ENCODE data around the gene SMARCD3.

The SMARCD3 gene

DNA sequence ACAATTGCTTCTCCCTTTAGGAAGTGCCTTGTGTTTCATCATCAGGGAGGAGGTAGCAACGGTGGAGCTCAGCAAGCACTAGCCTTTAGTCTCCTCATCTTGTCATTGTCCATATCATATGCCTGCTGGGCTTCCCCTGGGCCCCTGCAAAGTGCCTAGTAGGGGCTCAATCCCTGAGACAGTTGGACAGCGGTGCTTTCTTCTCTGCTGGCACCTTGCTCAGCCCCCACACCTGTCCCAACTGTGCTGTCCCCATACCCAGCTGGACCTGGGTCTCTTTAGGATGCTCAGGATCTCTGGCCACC, 5.5 kb downstream of the SMARCD3 start:
- Histone ChIP-seq H3K27ac (replicated peaks) (no peak overlapping the region), H3K27me3 (ENCODE audit: insufficient read depth, poor library complexity, severe bottlenecking) (peaks cover 33% of the 10 kb centered on the region), H3K4me3 (replicated peaks; ENCODE audit: insufficient read depth, low read length) (no peak overlapping the region)
- TF ChIP-seq POLR2AphosphoS5 (IDR thresholded peaks at IDR 0.05; ENCODE audit: low read depth) = no peak
- TF ChIP-seq, protein P1, sequence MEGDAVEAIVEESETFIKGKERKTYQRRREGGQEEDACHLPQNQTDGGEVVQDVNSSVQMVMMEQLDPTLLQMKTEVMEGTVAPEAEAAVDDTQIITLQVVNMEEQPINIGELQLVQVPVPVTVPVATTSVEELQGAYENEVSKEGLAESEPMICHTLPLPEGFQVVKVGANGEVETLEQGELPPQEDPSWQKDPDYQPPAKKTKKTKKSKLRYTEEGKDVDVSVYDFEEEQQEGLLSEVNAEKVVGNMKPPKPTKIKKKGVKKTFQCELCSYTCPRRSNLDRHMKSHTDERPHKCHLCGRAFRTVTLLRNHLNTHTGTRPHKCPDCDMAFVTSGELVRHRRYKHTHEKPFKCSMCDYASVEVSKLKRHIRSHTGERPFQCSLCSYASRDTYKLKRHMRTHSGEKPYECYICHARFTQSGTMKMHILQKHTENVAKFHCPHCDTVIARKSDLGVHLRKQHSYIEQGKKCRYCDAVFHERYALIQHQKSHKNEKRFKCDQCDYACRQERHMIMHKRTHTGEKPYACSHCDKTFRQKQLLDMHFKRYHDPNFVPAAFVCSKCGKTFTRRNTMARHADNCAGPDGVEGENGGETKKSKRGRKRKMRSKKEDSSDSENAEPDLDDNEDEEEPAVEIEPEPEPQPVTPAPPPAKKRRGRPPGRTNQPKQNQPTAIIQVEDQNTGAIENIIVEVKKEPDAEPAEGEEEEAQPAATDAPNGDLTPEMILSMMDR (IDR thresholded peaks at IDR 0.05; ENCODE audit: insufficient read depth, low read length) = no peak
- TF ChIP-seq, protein P2, sequence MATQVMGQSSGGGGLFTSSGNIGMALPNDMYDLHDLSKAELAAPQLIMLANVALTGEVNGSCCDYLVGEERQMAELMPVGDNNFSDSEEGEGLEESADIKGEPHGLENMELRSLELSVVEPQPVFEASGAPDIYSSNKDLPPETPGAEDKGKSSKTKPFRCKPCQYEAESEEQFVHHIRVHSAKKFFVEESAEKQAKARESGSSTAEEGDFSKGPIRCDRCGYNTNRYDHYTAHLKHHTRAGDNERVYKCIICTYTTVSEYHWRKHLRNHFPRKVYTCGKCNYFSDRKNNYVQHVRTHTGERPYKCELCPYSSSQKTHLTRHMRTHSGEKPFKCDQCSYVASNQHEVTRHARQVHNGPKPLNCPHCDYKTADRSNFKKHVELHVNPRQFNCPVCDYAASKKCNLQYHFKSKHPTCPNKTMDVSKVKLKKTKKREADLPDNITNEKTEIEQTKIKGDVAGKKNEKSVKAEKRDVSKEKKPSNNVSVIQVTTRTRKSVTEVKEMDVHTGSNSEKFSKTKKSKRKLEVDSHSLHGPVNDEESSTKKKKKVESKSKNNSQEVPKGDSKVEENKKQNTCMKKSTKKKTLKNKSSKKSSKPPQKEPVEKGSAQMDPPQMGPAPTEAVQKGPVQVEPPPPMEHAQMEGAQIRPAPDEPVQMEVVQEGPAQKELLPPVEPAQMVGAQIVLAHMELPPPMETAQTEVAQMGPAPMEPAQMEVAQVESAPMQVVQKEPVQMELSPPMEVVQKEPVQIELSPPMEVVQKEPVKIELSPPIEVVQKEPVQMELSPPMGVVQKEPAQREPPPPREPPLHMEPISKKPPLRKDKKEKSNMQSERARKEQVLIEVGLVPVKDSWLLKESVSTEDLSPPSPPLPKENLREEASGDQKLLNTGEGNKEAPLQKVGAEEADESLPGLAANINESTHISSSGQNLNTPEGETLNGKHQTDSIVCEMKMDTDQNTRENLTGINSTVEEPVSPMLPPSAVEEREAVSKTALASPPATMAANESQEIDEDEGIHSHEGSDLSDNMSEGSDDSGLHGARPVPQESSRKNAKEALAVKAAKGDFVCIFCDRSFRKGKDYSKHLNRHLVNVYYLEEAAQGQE (IDR thresholded peaks at IDR 0.05; ENCODE audit: insufficient replicate concordance, low read depth) = no peak
- TF ChIP-seq GABPA (IDR thresholded peaks at IDR 0.05; ENCODE audit: low read depth) = no peak
- no peak for TF ChIP-seq SPI1 (IDR thresholded peaks at IDR 0.05; ENCODE audit: borderline replicate concordance, low read depth)
- no peak for DNase-seq (ENCODE audit: low read depth in 1 of 2, low spot score in 1 of 2)

DNA sequence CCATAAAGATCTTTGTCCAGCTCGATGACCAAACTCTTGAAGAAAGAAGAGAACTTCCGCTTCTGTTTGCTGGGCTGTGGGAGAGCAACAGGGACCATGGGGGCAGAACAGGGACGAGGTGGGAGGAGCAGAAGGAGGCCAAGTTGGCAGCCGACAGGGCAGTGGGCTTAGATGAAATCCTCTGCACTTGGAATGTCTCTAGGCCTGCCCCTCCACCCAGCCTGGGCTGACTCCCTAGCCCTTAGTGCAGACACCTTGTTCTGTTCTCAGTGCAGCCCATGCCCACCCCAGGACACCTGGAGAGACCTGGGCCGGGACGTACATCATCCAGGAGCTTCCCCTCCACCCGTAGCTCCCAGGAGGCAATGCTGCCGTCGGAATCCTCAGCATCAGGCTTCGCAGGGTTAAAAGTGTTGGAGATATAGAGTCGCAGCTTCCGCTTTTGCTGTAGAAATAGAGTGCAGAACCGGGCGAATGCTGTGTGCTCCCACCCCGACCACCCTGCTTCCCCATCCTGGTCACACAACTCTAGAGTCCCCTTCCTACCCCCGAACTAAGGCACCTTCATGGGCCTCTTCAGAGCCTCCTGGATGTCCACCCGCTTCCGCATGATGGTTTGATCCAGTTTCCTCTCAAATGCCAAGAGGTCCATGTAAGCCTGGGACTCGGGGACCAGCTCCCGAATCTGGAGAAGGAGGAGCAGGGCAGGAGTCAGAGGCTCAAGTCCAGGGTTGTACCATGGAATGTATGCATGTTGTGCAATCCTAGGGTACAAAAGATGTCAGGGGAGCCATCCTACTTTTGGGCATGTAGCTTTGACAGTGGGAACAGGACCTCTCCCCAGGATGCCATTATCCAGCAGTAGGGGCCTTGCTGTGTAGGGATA, 6.1 kb downstream of the SMARCD3 start:
- DNase-seq (ENCODE audit: low read depth in 1 of 2, low spot score in 1 of 2) = no peak
- TF ChIP-seq GABPA (IDR thresholded peaks at IDR 0.05; ENCODE audit: low read depth) (no peak), POLR2AphosphoS5 (IDR thresholded peaks at IDR 0.05; ENCODE audit: low read depth) (no peak), SPI1 (IDR thresholded peaks at IDR 0.05; ENCODE audit: borderline replicate concordance, low read depth) (no peak)
- TF ChIP-seq, protein P1 (IDR thresholded peaks at IDR 0.05; ENCODE audit: insufficient read depth, low read length) = no peak
- TF ChIP-seq, protein P2 (IDR thresholded peaks at IDR 0.05; ENCODE audit: insufficient replicate concordance, low read depth) = no peak
- Histone ChIP-seq H3K4me3 (replicated peaks; ENCODE audit: insufficient read depth, low read length) (no peak overlapping the region), H3K27ac (replicated peaks) (no peak overlapping the region), H3K27me3 (ENCODE audit: insufficient read depth, poor library complexity, severe bottlenecking) (peaks cover 27% of the 10 kb centered on the region)

DNA sequence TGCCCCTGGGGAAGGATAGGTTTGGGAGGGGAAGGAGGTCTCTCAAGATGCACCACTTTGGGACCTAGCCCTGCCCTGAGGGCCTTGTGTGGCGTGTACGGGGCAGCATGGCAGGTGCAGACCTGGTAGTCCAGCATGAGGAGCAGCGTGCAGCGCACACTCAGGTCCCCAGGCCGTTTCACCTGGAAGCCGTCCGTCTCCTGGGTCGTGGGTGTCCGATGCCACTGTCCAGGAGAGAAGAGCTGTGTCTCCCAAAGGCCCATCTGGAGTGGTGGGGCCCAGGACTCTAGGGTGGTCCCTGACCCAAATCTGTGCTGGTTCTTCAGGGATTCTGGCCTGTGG, 6.8 kb downstream of the SMARCD3 start:
- no peak for TF ChIP-seq GABPA (IDR thresholded peaks at IDR 0.05; ENCODE audit: low read depth)
- TF ChIP-seq, protein P2 (IDR thresholded peaks at IDR 0.05; ENCODE audit: insufficient replicate concordance, low read depth) = no peak
- no peak for TF ChIP-seq POLR2AphosphoS5 (IDR thresholded peaks at IDR 0.05; ENCODE audit: low read depth)
- TF ChIP-seq SPI1 (IDR thresholded peaks at IDR 0.05; ENCODE audit: borderline replicate concordance, low read depth) = no peak
- TF ChIP-seq, protein P1 (IDR thresholded peaks at IDR 0.05; ENCODE audit: insufficient read depth, low read length) = no peak
- Histone ChIP-seq H3K27me3 (ENCODE audit: insufficient read depth, poor library complexity, severe bottlenecking) (peaks cover 20% of the 10 kb centered on the region), H3K27ac (replicated peaks) (no peak overlapping the region), H3K4me3 (replicated peaks; ENCODE audit: insufficient read depth, low read length) (no peak overlapping the region)
- DNase-seq (ENCODE audit: low read depth in 1 of 2, low spot score in 1 of 2) = no peak
